ENCODE results near the gene PRSS33.

Gene PRSS33

DNA sequence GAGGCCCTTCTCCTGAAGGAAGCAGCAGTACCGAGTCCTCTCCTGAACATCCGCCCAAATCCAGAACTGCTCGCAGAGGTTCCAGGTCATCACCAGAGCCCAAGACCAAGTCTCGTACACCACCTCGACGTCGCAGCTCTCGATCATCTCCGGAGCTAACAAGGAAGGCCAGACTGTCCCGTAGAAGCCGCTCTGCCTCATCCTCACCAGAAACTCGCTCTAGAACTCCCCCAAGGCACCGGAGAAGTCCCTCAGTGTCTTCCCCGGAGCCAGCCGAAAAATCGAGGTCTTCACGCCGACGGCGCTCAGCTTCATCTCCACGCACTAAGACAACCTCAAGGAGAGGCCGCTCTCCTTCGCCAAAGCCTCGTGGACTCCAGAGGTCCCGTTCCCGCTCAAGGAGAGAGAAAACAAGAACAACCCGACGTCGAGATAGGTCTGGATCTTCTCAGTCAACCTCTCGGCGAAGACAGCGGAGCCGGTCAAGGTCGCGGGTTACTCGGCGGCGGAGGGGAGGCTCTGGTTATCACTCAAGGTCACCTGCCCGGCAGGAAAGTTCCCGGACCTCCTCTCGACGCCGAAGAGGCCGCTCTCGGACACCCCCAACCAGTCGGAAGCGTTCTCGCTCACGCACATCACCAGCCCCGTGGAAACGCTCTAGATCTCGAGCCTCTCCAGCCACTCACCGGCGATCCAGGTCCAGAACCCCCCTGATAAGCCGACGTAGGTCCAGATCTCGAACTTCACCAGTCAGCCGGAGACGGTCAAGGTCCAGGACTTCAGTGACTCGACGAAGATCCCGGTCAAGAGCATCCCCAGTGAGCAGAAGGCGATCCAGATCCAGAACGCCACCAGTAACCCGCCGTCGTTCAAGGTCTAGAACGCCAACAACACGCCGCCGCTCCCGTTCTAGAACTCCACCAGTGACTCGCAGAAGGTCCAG, 21.6 kb downstream of the PRSS33 start:
- H3K4me1 ChIP-seq (ENCODE audit: control insufficient read depth, insufficient read depth, low read length) = peaks cover 43% of the 10 kb centered on the region
- H3K36me3 ChIP-seq (ENCODE audit: control insufficient read depth, insufficient read depth, low read length, severe bottlenecking) = peaks cover 100% of the 10 kb centered on the region
- no peak for DNase-seq (ENCODE audit: low read depth)
- no peaks in the 10 kb centered on the region for H3K9me3 ChIP-seq (ENCODE audit: control insufficient read depth, low read length)
- H3K27me3 ChIP-seq (replicated peaks; ENCODE audit: control insufficient read depth, insufficient read depth, low read length) = no peaks in the 10 kb centered on the region
- no peak overlapping the region for H3K4me3 ChIP-seq (ENCODE audit: low read length)
- H3K9ac ChIP-seq (ENCODE audit: low read length) = no peak overlapping the region

GRCh38 chr16:2764718-2765117, 22.6 kb downstream of the PRSS33 start:
- Histone ChIP-seq H3K9ac (ENCODE audit: low read length) (no peak overlapping the region), H3K4me3 (ENCODE audit: low read length) (no peak overlapping the region), H3K4me1 (ENCODE audit: control insufficient read depth, insufficient read depth, low read length) (peaks cover 33% of the 10 kb centered on the region), H3K27me3 (replicated peaks; ENCODE audit: control insufficient read depth, insufficient read depth, low read length) (no peaks in the 10 kb centered on the region), H3K36me3 (ENCODE audit: control insufficient read depth, insufficient read depth, low read length, severe bottlenecking) (peaks cover 100% of the 10 kb centered on the region), H3K9me3 (ENCODE audit: control insufficient read depth, low read length) (no peaks in the 10 kb centered on the region)
- DNase-seq (ENCODE audit: low read depth) = no peak

GRCh38 chr16:2763173-2763572, 24.2 kb downstream of the PRSS33 start:
- no peak overlapping the region for H3K9ac ChIP-seq (ENCODE audit: low read length)
- no peaks in the 10 kb centered on the region for H3K27me3 ChIP-seq (replicated peaks; ENCODE audit: control insufficient read depth, insufficient read depth, low read length)
- DNase-seq (ENCODE audit: low read depth) = no peak
- peaks cover 26% of the 10 kb centered on the region for H3K4me1 ChIP-seq (ENCODE audit: control insufficient read depth, insufficient read depth, low read length)
- no peak overlapping the region for H3K4me3 ChIP-seq (ENCODE audit: low read length)
- H3K9me3 ChIP-seq (ENCODE audit: control insufficient read depth, low read length) = no peaks in the 10 kb centered on the region
- H3K36me3 ChIP-seq (ENCODE audit: control insufficient read depth, insufficient read depth, low read length, severe bottlenecking) = peaks cover 100% of the 10 kb centered on the region

DNA sequence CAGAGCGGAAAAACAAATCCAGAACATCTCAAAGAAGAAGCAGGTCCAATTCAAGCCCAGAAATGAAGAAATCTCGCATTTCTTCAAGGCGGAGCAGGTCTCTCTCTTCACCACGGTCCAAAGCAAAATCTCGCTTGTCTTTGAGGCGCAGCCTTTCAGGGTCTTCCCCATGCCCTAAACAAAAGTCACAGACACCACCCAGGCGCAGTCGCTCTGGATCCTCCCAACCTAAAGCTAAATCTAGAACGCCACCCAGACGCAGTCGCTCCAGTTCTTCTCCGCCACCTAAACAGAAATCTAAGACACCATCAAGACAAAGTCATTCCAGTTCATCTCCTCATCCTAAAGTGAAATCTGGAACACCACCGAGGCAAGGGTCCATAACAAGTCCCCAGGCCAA, 24.6 kb downstream of the PRSS33 start:
- H3K27me3 ChIP-seq (replicated peaks; ENCODE audit: control insufficient read depth, insufficient read depth, low read length) = no peaks in the 10 kb centered on the region
- no peak overlapping the region for H3K9ac ChIP-seq (ENCODE audit: low read length)
- peaks cover 100% of the 10 kb centered on the region for H3K36me3 ChIP-seq (ENCODE audit: control insufficient read depth, insufficient read depth, low read length, severe bottlenecking)
- no peak overlapping the region for H3K4me3 ChIP-seq (ENCODE audit: low read length)
- H3K9me3 ChIP-seq (ENCODE audit: control insufficient read depth, low read length) = no peaks in the 10 kb centered on the region
- peaks cover 23% of the 10 kb centered on the region for H3K4me1 ChIP-seq (ENCODE audit: control insufficient read depth, insufficient read depth, low read length)
- DNase-seq (ENCODE audit: low read depth) = no peak

- peaks cover 23% of the 10 kb centered on the region for H3K4me1 ChIP-seq (ENCODE audit: control insufficient read depth, insufficient read depth, low read length)
- no peaks in the 10 kb centered on the region for H3K9me3 ChIP-seq (ENCODE audit: control insufficient read depth, low read length)
- H3K36me3 ChIP-seq (ENCODE audit: control insufficient read depth, insufficient read depth, low read length, severe bottlenecking) = peaks cover 98% of the 10 kb centered on the region
- no peak overlapping the region for H3K4me3 ChIP-seq (ENCODE audit: low read length)
- no peaks in the 10 kb centered on the region for H3K27me3 ChIP-seq (replicated peaks; ENCODE audit: control insufficient read depth, insufficient read depth, low read length)
- DNase-seq (ENCODE audit: low read depth) = no peak
- no peak overlapping the region for H3K9ac ChIP-seq (ENCODE audit: low read length)
These were observed 25.3 kb downstream of the PRSS33 start for GRCh38 chr16:2761886-2762583.

DNA sequence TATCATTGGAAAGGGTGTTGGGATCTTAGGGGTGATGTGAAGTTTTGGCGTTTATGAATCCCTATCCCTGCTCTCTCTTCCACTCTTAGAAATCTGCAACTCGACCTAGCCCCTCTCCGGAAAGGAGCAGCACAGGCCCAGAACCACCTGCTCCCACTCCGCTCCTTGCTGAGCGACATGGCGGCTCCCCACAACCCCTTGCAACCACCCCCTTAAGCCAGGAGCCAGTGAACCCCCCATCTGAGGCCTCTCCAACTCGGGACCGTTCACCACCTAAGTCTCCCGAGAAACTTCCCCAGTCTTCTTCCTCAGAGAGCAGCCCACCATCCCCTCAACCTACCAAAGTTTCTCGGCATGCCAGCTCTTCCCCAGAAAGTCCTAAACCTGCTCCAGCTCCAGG, 25.9 kb downstream of the PRSS33 start:
- Histone ChIP-seq H3K4me3 (ENCODE audit: low read length) (no peak overlapping the region), H3K36me3 (ENCODE audit: control insufficient read depth, insufficient read depth, low read length, severe bottlenecking) (peaks cover 92% of the 10 kb centered on the region), H3K27me3 (replicated peaks; ENCODE audit: control insufficient read depth, insufficient read depth, low read length) (no peaks in the 10 kb centered on the region), H3K4me1 (ENCODE audit: control insufficient read depth, insufficient read depth, low read length) (peaks cover 26% of the 10 kb centered on the region), H3K9me3 (ENCODE audit: control insufficient read depth, low read length) (no peaks in the 10 kb centered on the region), H3K9ac (ENCODE audit: low read length) (no peak overlapping the region)
- DNase-seq (ENCODE audit: low read depth) = no peak

DNA sequence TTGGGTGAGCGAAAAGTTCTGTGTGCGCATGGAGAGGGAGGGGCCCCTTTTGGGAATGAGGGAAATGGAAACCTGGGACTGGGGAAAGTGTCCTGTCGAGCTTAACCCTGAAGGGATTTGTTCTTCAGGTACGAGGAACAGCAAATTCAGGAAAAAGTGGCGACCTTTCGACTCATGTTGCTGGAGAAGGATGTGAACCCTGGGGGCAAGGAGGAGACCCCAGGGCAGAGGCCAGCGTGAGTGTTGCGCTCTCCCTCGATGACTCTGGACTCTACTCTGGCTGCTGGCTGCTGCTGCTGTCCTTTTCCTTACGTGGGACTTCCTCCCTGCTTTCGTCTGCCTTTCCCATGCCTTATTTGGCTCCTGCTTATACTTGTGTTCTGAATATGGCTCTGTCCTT, 30.0 kb downstream of the PRSS33 start:
- H3K9me3 ChIP-seq (ENCODE audit: control insufficient read depth, low read length) = no peaks in the 10 kb centered on the region
- peaks cover 41% of the 10 kb centered on the region for H3K4me1 ChIP-seq (ENCODE audit: control insufficient read depth, insufficient read depth, low read length)
- no peak overlapping the region for H3K9ac ChIP-seq (ENCODE audit: low read length)
- no peak overlapping the region for H3K4me3 ChIP-seq (ENCODE audit: low read length)
- no peaks in the 10 kb centered on the region for H3K27me3 ChIP-seq (replicated peaks; ENCODE audit: control insufficient read depth, insufficient read depth, low read length)
- DNase-seq (ENCODE audit: low read depth) = no peak
- H3K36me3 ChIP-seq (ENCODE audit: control insufficient read depth, insufficient read depth, low read length, severe bottlenecking) = peaks cover 51% of the 10 kb centered on the region

DNA sequence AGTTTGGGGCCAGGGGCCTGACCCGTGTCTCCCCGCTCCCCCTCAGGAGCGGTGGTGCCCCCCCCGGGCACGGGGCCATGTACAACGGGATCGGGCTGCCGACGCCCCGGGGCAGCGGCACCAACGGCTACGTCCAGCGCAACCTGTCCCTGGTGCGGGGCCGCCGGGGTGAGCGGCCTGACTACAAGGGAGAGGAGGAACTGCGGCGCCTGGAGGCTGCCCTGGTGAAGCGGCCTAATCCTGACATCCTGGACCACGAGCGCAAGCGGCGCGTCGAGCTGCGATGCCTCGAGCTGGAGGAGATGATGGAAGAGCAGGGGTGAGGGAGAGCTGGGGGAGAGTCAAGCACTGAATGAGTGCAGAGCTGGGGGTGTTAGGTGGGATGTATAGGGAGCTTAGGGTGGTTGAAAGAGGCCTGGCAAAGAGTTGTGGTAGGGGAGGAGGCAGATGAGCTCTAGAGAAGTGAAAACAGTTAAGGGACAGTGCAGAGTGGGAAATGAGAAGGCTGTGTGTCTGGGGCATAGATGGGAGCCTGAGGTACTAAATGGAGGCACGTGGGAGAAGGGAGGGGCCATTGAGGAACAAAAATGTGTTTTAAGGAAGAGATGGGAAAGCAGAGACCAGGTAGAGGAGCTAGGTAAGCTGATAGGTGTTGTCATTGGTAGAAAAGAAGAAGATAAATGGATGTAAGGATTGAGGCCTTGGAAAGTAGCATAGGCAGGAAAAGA, 30.9 kb downstream of the PRSS33 start:
- peaks cover 46% of the 10 kb centered on the region for H3K4me1 ChIP-seq (ENCODE audit: control insufficient read depth, insufficient read depth, low read length)
- H3K27me3 ChIP-seq (replicated peaks; ENCODE audit: control insufficient read depth, insufficient read depth, low read length) = no peaks in the 10 kb centered on the region
- no peaks in the 10 kb centered on the region for H3K9me3 ChIP-seq (ENCODE audit: control insufficient read depth, low read length)
- no peak overlapping the region for H3K9ac ChIP-seq (ENCODE audit: low read length)
- H3K36me3 ChIP-seq (ENCODE audit: control insufficient read depth, insufficient read depth, low read length, severe bottlenecking) = peaks cover 42% of the 10 kb centered on the region
- DNase-seq (ENCODE audit: low read depth) = no peak
- H3K4me3 ChIP-seq (ENCODE audit: low read length) = no peak overlapping the region

GRCh38 chr16:2755158-2755557, 32.2 kb downstream of the PRSS33 start:
- Histone ChIP-seq H3K9ac (ENCODE audit: low read length) (peak overlapping the region; percentile 99), H3K4me1 (ENCODE audit: control insufficient read depth, insufficient read depth, low read length) (peaks cover 49% of the 10 kb centered on the region), H3K27me3 (replicated peaks; ENCODE audit: control insufficient read depth, insufficient read depth, low read length) (no peaks in the 10 kb centered on the region), H3K9me3 (ENCODE audit: control insufficient read depth, low read length) (no peaks in the 10 kb centered on the region), H3K4me3 (ENCODE audit: low read length) (peak overlapping the region; percentile 91), H3K36me3 (ENCODE audit: control insufficient read depth, insufficient read depth, low read length, severe bottlenecking) (peaks cover 29% of the 10 kb centered on the region)
- no peak for DNase-seq (ENCODE audit: low read depth)

DNA sequence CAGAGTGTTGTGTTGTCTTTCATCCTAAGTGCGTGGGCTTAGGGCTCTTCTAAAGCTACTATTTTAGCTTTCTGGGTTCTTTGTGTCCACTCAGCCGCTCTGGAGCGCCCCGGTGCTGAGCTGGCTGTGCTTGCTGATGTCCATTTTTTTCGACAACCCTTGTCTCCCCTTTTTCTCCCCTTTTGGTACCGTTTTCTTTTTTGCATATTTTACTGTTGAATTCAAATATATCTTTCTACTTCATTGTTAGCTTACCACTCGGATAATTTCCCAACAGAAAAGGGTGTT, 33.7 kb downstream of the PRSS33 start:
- peaks cover 47% of the 10 kb centered on the region for H3K4me1 ChIP-seq (ENCODE audit: control insufficient read depth, insufficient read depth, low read length)
- DNase-seq (ENCODE audit: low read depth) = peak; percentile 62
- peak overlapping the region; percentile 91 for H3K4me3 ChIP-seq (ENCODE audit: low read length)
- H3K27me3 ChIP-seq (replicated peaks; ENCODE audit: control insufficient read depth, insufficient read depth, low read length) = no peaks in the 10 kb centered on the region
- H3K9ac ChIP-seq (ENCODE audit: low read length) = peak overlapping the region; percentile 99
- no peaks in the 10 kb centered on the region for H3K9me3 ChIP-seq (ENCODE audit: control insufficient read depth, low read length)
- peaks cover 14% of the 10 kb centered on the region for H3K36me3 ChIP-seq (ENCODE audit: control insufficient read depth, insufficient read depth, low read length, severe bottlenecking)

Data from adipocyte (in vitro differentiated cells).